CD14-positive monocyte (primary cell): ENCODE data around the gene ADTRP. TPM values are rescaled to one million over a fixed set of nuclear protein-coding genes. Genes with fewer than 3 reads are reported as not detected.
A peak's percentile ranks its signal among the peaks of the same experiment; 100 is the strongest.

Source experiments
- DNase-seq, 3 donors: peaks; one replicate each; pipeline ENCODE4 v3.0.0-alpha.2; 2011 to 2022
- H2AFZ ChIP-seq: 2 replicates; pipeline ENCODE4 v1.6.0; 2012; ENCODE audit warnings: mild to moderate bottlenecking, low read depth, low read length, inconsistent platforms; ENCODE audit not compliant: insufficient read depth, poor library complexity, severe bottlenecking
- H3K27ac ChIP-seq, 2 donors: 1 replicate in 1 of 2; 2 replicates in 1 of 2; pipeline ENCODE4 v1.5.1; 2012 to 2013; ENCODE audit warnings: low read length in 2 of 2, control low read depth in 1 of 2, inconsistent platforms in 1 of 2, low read depth in 1 of 2, mild to moderate bottlenecking in 1 of 2
- H3K27me3 ChIP-seq, 2 donors: one replicate each; pipeline versions ENCODE4 v1.6.0 to v1.6.1; 2011 to 2013; ENCODE audit warnings: low read length in 2 of 2; ENCODE audit not compliant: control insufficient read depth in 2 of 2, insufficient read depth in 2 of 2
- H3K36me3 ChIP-seq, 2 donors: replicated peaks in 1 of 2; 1 replicate in 1 of 2; 2 replicates in 1 of 2; pipeline versions ENCODE4 v1.5.1 to v1.6.1; 2012 to 2013; ENCODE audit warnings: low read length in 2 of 2, control low read depth in 1 of 2, inconsistent platforms in 1 of 2, mild to moderate bottlenecking in 1 of 2; ENCODE audit not compliant: insufficient read depth in 2 of 2, control insufficient read depth in 1 of 2
- H3K4me1 ChIP-seq, 2 donors: 1 replicate in 1 of 2; 2 replicates in 1 of 2; pipeline versions ENCODE4 v1.5.1 to v1.6.1; 2012 to 2013; ENCODE audit warnings: low read length in 2 of 2, control low read depth in 1 of 2, inconsistent platforms in 1 of 2, mild to moderate bottlenecking in 1 of 2, moderate library complexity in 1 of 2; ENCODE audit not compliant: insufficient read depth in 2 of 2, control insufficient read depth in 1 of 2
- H3K4me2 ChIP-seq: replicated peaks from 2 replicates; pipeline ENCODE3; 2012; ENCODE audit warnings: low read length, moderate library complexity, mild to moderate bottlenecking; ENCODE audit not compliant: poor library complexity, severe bottlenecking; ENCODE audit errors: extremely low read depth
- H3K4me3 ChIP-seq, 3 experiments: fragments of 200-600 bp in 1 of 3; sonication (generic) in 1 of 3; replicated peaks in 1 of 3; 1 replicate in 2 of 3; 2 replicates in 1 of 3; pipeline ENCODE4 v1.5.1; 2011 to 2013; ENCODE audit warnings: low read length in 3 of 3, mild to moderate bottlenecking in 3 of 3, control low read depth in 2 of 3, low read depth in 2 of 3, inconsistent platforms in 1 of 3, moderate library complexity in 1 of 3
- H3K79me2 ChIP-seq: 2 replicates; pipeline ENCODE4 v1.6.0; 2012; ENCODE audit warnings: mild to moderate bottlenecking, control low read depth, inconsistent platforms, low read length, moderate library complexity; ENCODE audit not compliant: insufficient read depth
- H3K9ac ChIP-seq: 2 replicates; pipeline ENCODE4 v1.6.0; 2017; ENCODE audit warnings: low read length, mild to moderate bottlenecking; ENCODE audit not compliant: insufficient read depth, poor library complexity, severe bottlenecking
- H3K9me3 ChIP-seq, 2 donors: replicated peaks in 1 of 2; 1 replicate in 1 of 2; 2 replicates in 1 of 2; pipeline versions ENCODE4 v1.5.1 to v1.6.1; 2012 to 2013; ENCODE audit warnings: low read length in 2 of 2, control low read depth in 1 of 2; ENCODE audit not compliant: control insufficient read depth in 1 of 2, insufficient read depth in 1 of 2
- H4K20me1 ChIP-seq: 2 replicates; pipeline ENCODE4 v1.6.0; 2012; ENCODE audit warnings: mild to moderate bottlenecking, low read length, control low read depth, moderate library complexity; ENCODE audit not compliant: insufficient read depth
- H3K27ac Mint-ChIP-seq, 7 donors: one replicate each; pipeline ENCODE4 v1.8.0; 2020; ENCODE audit warnings: mild to moderate bottlenecking in 7 of 7, mixed read lengths in 7 of 7, moderate library complexity in 6 of 7, inconsistent platforms in 2 of 7
- H3K27me3 Mint-ChIP-seq, 3 donors: one replicate each; pipeline ENCODE4 v1.8.0; 2021 to 2022; ENCODE audit warnings: low read depth in 3 of 3, mild to moderate bottlenecking in 3 of 3, mixed read lengths in 3 of 3, moderate library complexity in 3 of 3, inconsistent platforms in 1 of 3
- H3K36me3 Mint-ChIP-seq, 2 donors: one replicate each; pipeline ENCODE4 v1.8.0; 2020; ENCODE audit warnings: mixed read lengths in 2 of 2, inconsistent platforms in 1 of 2, mild to moderate bottlenecking in 1 of 2
- H3K4me1 Mint-ChIP-seq: one replicate; pipeline ENCODE4 v1.8.0; 2020; ENCODE audit warnings: mild to moderate bottlenecking, mixed read lengths
- H3K4me3 Mint-ChIP-seq, 2 donors: one replicate each; pipeline ENCODE4 v1.8.0; 2020; ENCODE audit warnings: mild to moderate bottlenecking in 2 of 2, mixed read lengths in 2 of 2, moderate library complexity in 1 of 2
- H3K9me3 Mint-ChIP-seq, 7 donors: one replicate each; pipeline ENCODE4 v1.8.0; 2020 to 2022; ENCODE audit warnings: mixed read lengths in 7 of 7, mild to moderate bottlenecking in 6 of 7, moderate library complexity in 6 of 7, inconsistent platforms in 2 of 7
- WGBS: methylation state at CpG from one replicate; pipeline ENCODE4 v1.1.5; 2013; ENCODE audit warnings: missing lambda C conversion rate; ENCODE audit not compliant: insufficient coverage; 5-methylcytosine and 5-hydroxymethylcytosine counted together
- intact Hi-C, 2 donors: fragments of 100-400 bp; cut with micrococcal nuclease; formaldehyde crosslinking; loops; one replicate each; pipeline versions ENCODE4 v1.15.0 to v1.15.1; 2023
- polyA plus RNA-seq, 3 donors: library from polyadenylated mRNA; depleted of rRNA in 1 of 3; unstranded in 2 of 3; stranded (reverse) in 1 of 3; fragments of 300-500 nt in 2 of 3; fragments of >200 nt in 1 of 3; fragmentation: Illumina TruSeq in 2 of 3; gene quantifications; 1 replicate in 2 of 3; 2 replicates in 1 of 3; pipeline ENCODE4 v1.2.3, GENCODE V29; 2012 to 2021
- TF ChIP-seq, protein P1 (sequence below): fragments of 200-600 bp; IDR thresholded peaks from one replicate; pipeline ENCODE4 v1.8.0; 2022; ENCODE audit warnings: antibody characterized with exemption, mild to moderate bottlenecking

Gene ADTRP
- polyA plus RNA-seq, 3 donors: 0.04 to 0.20 TPM; not detected in 1

DNA sequence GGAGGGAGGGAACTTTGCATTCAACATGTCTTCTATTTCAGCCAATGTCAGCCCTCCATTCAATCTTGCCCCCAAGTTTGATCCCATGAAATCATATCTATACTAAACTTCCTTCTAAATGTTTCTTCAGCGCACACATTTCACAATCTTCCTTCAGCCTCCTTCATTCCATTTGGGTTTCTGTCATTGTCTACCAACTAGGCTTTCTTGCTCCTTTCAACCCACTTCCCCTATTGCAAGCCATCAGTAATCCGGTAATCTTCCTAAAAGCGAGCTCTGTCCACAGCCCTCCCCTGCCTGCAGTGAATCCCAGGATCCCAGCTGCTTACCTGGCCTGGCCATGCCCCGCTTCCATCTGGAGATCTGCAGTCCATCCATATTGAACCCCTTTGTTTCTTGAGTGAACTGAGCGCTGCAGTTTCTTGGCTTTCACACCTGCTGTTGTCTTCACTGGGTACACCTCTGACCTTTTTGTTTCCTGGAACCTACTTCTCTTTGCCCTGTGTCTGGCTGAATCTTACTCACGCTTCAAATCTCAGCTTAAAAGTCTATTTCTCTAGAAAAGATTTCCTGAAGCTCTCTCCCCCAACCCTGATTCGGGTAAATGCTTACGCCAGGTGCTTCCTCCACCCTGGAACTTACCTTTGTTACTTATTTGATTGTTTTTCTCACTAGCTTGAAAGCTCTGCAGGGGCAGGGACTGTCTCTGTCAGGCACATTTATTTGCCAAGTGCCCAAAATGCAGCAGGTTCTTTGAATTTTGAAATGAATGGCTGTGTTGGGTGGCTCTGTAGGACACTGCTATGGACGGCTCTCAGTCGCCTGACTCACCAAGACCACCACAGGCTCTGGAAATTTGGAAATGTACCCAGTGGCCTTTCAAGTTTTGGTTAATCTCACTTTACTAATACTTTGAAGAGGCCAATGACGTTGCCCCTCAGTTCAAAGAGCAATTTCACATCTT is 50.3 kb downstream of the ADTRP start:
- Histone ChIP-seq H2AFZ (no peak overlapping the region), H3K36me3 (no peaks in the 10 kb centered on the region), H3K4me1 (peaks cover 47 to 48% of the 10 kb centered on the region in 2 donors), H3K27me3 (peaks cover 3% of the 10 kb centered on the region in 2 donors), H3K9me3 (no peaks in the 10 kb centered on the region), H3K9ac (no peak overlapping the region), H3K27ac (peak overlapping the region in 1 of 2 donors; percentile 50), H4K20me1 (no peaks in the 10 kb centered on the region), H3K4me2 (peak overlapping the region; percentile 37), H3K79me2 (no peaks in the 10 kb centered on the region), H3K4me3 (peak overlapping the region in 1 of 3 experiments; percentile 31)
- Mint-ChIP-seq H3K36me3 (peaks cover 2 to 3% of the 10 kb centered on the region in 2 donors), H3K9me3 (peaks cover 0 to 2% (median 0%) of the 10 kb centered on the region in 7 donors), H3K4me1 (peaks cover 52% of the 10 kb centered on the region), H3K4me3 (peak overlapping the region in 1 of 2 donors; percentile 67), H3K27me3 (peaks cover 5 to 12% (median 12%) of the 10 kb centered on the region in 3 donors), H3K27ac (peak overlapping the region; percentile 74 to 89 (median 80))
- 28% methylated on average over 6 of the region's 11 CpGs for WGBS
- DNase-seq: peak; percentile 70 to 84 (median 77)
- TF ChIP-seq, protein P1, sequence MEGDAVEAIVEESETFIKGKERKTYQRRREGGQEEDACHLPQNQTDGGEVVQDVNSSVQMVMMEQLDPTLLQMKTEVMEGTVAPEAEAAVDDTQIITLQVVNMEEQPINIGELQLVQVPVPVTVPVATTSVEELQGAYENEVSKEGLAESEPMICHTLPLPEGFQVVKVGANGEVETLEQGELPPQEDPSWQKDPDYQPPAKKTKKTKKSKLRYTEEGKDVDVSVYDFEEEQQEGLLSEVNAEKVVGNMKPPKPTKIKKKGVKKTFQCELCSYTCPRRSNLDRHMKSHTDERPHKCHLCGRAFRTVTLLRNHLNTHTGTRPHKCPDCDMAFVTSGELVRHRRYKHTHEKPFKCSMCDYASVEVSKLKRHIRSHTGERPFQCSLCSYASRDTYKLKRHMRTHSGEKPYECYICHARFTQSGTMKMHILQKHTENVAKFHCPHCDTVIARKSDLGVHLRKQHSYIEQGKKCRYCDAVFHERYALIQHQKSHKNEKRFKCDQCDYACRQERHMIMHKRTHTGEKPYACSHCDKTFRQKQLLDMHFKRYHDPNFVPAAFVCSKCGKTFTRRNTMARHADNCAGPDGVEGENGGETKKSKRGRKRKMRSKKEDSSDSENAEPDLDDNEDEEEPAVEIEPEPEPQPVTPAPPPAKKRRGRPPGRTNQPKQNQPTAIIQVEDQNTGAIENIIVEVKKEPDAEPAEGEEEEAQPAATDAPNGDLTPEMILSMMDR: no peak
- intact Hi-C loops: no loop called here

- no peaks in the 10 kb centered on the region for H3K36me3 Mint-ChIP-seq
- Histone ChIP-seq H3K36me3 (no peaks in the 10 kb centered on the region), H3K9me3 (no peaks in the 10 kb centered on the region), H3K79me2 (no peaks in the 10 kb centered on the region), H2AFZ (no peak overlapping the region), H3K9ac (no peak overlapping the region), H3K4me1 (peaks cover 39 to 40% of the 10 kb centered on the region in 2 donors), H3K27ac (no peak overlapping the region), H3K27me3 (peaks cover 3% of the 10 kb centered on the region in 2 donors), H3K4me2 (no peak overlapping the region), H3K4me3 (no peak overlapping the region), H4K20me1 (no peaks in the 10 kb centered on the region)
- DNase-seq: peak in 1 of 3 donors; percentile 35
- H3K4me1 Mint-ChIP-seq: peaks cover 46% of the 10 kb centered on the region
- peak overlapping the region in 6 of 7 donors; percentile 26 to 88 (median 78) for H3K27ac Mint-ChIP-seq
- intact Hi-C loops: no loop called here
- TF ChIP-seq, protein P1: no peak
- H3K27me3 Mint-ChIP-seq: peaks cover 5 to 12% (median 12%) of the 10 kb centered on the region in 3 donors
- WGBS: no CpG with 5 or more reads among the region's 3 CpGs
- no peak overlapping the region for H3K4me3 Mint-ChIP-seq
- peaks cover 0 to 2% (median 0%) of the 10 kb centered on the region in 7 donors for H3K9me3 Mint-ChIP-seq
Measured at GRCh38 chr6:11727346-11727997, 51.1 kb downstream of the ADTRP start.
